ENCODE data around the gene UST.

The UST gene

DNA sequence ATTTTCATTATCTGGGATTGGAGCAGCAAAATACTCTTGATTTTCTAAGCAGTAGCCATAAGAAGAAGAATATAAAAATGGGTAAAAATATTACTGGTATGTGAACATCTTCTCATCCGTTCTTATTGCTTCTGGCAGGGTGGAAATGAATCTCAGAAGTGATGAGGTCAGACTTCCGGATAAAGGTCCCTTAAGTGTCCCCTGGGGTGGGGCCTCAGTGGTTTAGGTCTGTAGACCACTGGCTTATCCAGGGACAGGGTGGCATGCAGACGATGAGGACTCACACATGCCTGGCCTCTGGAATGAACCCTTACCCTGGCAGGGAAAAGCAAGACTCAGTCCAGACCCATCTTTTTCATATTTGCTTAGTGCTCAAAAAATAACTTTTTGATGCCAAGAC lies 143.3 kb downstream of the UST start:
- H3K4me3 ChIP-seq (ENCODE audit: low read depth, low read length): no peak overlapping the region
- H3K9me3 ChIP-seq: no peaks in the 10 kb centered on the region
- no peaks in the 10 kb centered on the region for H3K36me3 ChIP-seq
- TF ChIP-seq CTCF (IDR thresholded peaks at IDR 0.05; ENCODE audit: low read depth, low read length): no peak
- no peaks in the 10 kb centered on the region for H3K4me1 ChIP-seq
- DNase-seq: no peak
- H3K27me3 ChIP-seq: peaks cover 12% of the 10 kb centered on the region

- DNase-seq: no peak
- no peaks in the 10 kb centered on the region for H3K9me3 ChIP-seq
- H3K4me3 ChIP-seq (ENCODE audit: low read depth, low read length): no peak overlapping the region
- H3K4me1 ChIP-seq: no peaks in the 10 kb centered on the region
- TF ChIP-seq CTCF (IDR thresholded peaks at IDR 0.05; ENCODE audit: low read depth, low read length): no peak
- H3K36me3 ChIP-seq: no peaks in the 10 kb centered on the region
- peaks cover 12% of the 10 kb centered on the region for H3K27me3 ChIP-seq
Measured at GRCh38 chr6:148890652-148891404, 144.0 kb downstream of the UST start.

DNA sequence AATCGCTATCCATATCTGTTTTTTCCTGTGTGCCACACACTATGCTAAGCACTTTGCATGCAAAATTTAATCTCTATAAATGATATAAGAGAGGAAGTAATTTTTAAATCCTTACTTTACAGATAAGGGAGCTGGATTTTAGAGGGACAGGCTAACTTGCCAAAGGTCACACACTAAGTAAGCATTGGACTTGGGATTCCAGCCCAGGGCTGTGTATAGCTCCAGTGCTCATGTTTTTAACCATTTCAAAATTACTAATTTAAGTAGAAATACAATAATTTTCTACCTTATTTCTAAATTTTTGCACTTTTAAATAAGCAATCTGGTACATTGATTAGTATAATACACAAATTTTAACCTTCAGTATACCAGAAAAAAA lies 144.6 kb downstream of the UST start:
- DNase-seq: no peak
- H3K36me3 ChIP-seq: no peaks in the 10 kb centered on the region
- no peaks in the 10 kb centered on the region for H3K4me1 ChIP-seq
- H3K27me3 ChIP-seq: peaks cover 12% of the 10 kb centered on the region
- no peak overlapping the region for H3K4me3 ChIP-seq (ENCODE audit: low read depth, low read length)
- no peak for TF ChIP-seq CTCF (IDR thresholded peaks at IDR 0.05; ENCODE audit: low read depth, low read length)
- H3K9me3 ChIP-seq: no peaks in the 10 kb centered on the region

- TF ChIP-seq CTCF (IDR thresholded peaks at IDR 0.05; ENCODE audit: low read depth, low read length): no peak
- DNase-seq: no peak
- H3K27me3 ChIP-seq: peaks cover 6% of the 10 kb centered on the region; the same call in 1 of the 2 replicates
Measured at GRCh38 chr6:148892247-148892646, 145.4 kb downstream of the UST start.

GRCh38 chr6:148893073-148893472 lies 146.2 kb downstream of the UST start:
- H3K36me3 ChIP-seq: no peaks in the 10 kb centered on the region
- H3K4me3 ChIP-seq (ENCODE audit: low read depth, low read length): no peak overlapping the region
- DNase-seq: no peak
- H3K27me3 ChIP-seq: peaks cover 4% of the 10 kb centered on the region; the same call in 1 of the 2 replicates
- H3K4me1 ChIP-seq: no peaks in the 10 kb centered on the region
- no peaks in the 10 kb centered on the region for H3K9me3 ChIP-seq
- no peak for TF ChIP-seq CTCF (IDR thresholded peaks at IDR 0.05; ENCODE audit: low read depth, low read length)

More at GRCh38 chr6:148892247-148892646, 145.4 kb downstream of the UST start:
- Histone ChIP-seq H3K9me3 (no peaks in the 10 kb centered on the region), H3K4me3 (ENCODE audit: low read depth, low read length) (no peak overlapping the region), H3K36me3 (no peaks in the 10 kb centered on the region), H3K4me1 (no peaks in the 10 kb centered on the region)

GRCh38 chr6:148893481-148893880 lies 146.7 kb downstream of the UST start:
- no peak for TF ChIP-seq CTCF (IDR thresholded peaks at IDR 0.05; ENCODE audit: low read depth, low read length)
- H3K36me3 ChIP-seq: no peaks in the 10 kb centered on the region
- H3K27me3 ChIP-seq: peaks cover 2% of the 10 kb centered on the region; the same call in 1 of the 2 replicates
- no peak overlapping the region for H3K4me3 ChIP-seq (ENCODE audit: low read depth, low read length)
- H3K4me1 ChIP-seq: no peaks in the 10 kb centered on the region
- no peaks in the 10 kb centered on the region for H3K9me3 ChIP-seq
- no peak for DNase-seq

Measured in BE2C (cell line).